Right lobe of liver (tissue), 4 donors: ENCODE measurements around the gene CAPNS1.

Experiments
- CTCF ChIP-seq, 4 donors: fragments of 200-600 bp in 3 of 4; fragments of 450-650 bp in 1 of 4; IDR thresholded peaks; one replicate each; pipeline versions ENCODE4 v1.5.1 to v1.8.0; 2016 to 2022; ENCODE audit warnings: antibody characterized with exemption in 4 of 4, mild to moderate bottlenecking in 2 of 4
- POLR2A ChIP-seq: fragments of 450-650 bp; IDR thresholded peaks from one replicate; pipeline ENCODE4 v1.6.1; 2017; ENCODE audit warnings: antibody characterized with exemption, mild to moderate bottlenecking
- donor health status: DM: no; HTN: no; CAD: no.
- donor health status: DM: no; HTN: no; CAD: no.
- donor health status: DM: no; HTN: yes; CAD: no.

GRCh38 chr19:36125557-36125956 lies 14.3 kb upstream of the CAPNS1 start:
- TF ChIP-seq POLR2A (no peak), CTCF (IDR thresholded peaks at IDR 0.05) (no peak)
